HepG2 (cell line): ENCODE measurements around the gene NAPSA. TPM values are rescaled to one million over a fixed set of nuclear protein-coding genes. Genes with fewer than 3 reads are reported as not detected.
A peak's percentile ranks its signal among the peaks of the same experiment; 100 is the strongest.

ENCODE experiments used
- ADNP ChIP-seq: sonication (generic); formaldehyde crosslinking; IDR thresholded peaks from 2 replicates; pipeline ENCODE4 v1.4.0; 2020; ENCODE audit warnings: missing genetic modification reagents
- BORCS8-MEF2B ChIP-seq: sonication (generic); formaldehyde crosslinking; IDR thresholded peaks from 2 replicates; pipeline ENCODE4 v1.8.0; 2022; ENCODE audit warnings: mild to moderate bottlenecking, missing genetic modification reagents
- DNMT1 ChIP-seq: sonication (generic); formaldehyde crosslinking; IDR thresholded peaks from 2 replicates; pipeline ENCODE4 v1.5.1; 2020; ENCODE audit warnings: mild to moderate bottlenecking, missing genetic modification reagents
- E2F1 ChIP-seq: sonication (generic); formaldehyde crosslinking; IDR thresholded peaks from 2 replicates; pipeline ENCODE4 v1.5.0; 2020; ENCODE audit warnings: missing genetic modification reagents
- GATA4 ChIP-seq: sonication (generic); IDR thresholded peaks from 2 replicates; pipeline ENCODE4 v1.6.1; 2016; ENCODE audit warnings: antibody characterized with exemption, low read depth, borderline replicate concordance
- MAZ ChIP-seq, 2 experiments: sonication (generic) in 1 of 2; formaldehyde crosslinking in 1 of 2; IDR thresholded peaks; 2 replicates each; pipeline versions ENCODE4 v1.5.0 to v1.6.1; 2012 to 2020; ENCODE audit warnings: low read depth in 2 of 2, mild to moderate bottlenecking in 2 of 2, borderline replicate concordance in 1 of 2, improper control_type of control experiment in 1 of 2, low read length in 1 of 2, missing genetic modification reagents in 1 of 2, moderate library complexity in 1 of 2
- MIXL1 ChIP-seq: IDR thresholded peaks from 2 replicates; pipeline ENCODE4 v1.6.1; 2016
- PRDM10 ChIP-seq: sonication (generic); formaldehyde crosslinking; IDR thresholded peaks from 2 replicates; pipeline ENCODE4 v1.4.0; 2020; ENCODE audit warnings: low read depth, missing genetic modification reagents
- SPEN ChIP-seq: sonication (generic); formaldehyde crosslinking; IDR thresholded peaks from 2 replicates; pipeline ENCODE4 v1.5.1; 2020; ENCODE audit warnings: low read depth, mild to moderate bottlenecking, missing genetic modification reagents
- ZBTB10 ChIP-seq: sonication (generic); formaldehyde crosslinking; IDR thresholded peaks from 2 replicates; pipeline ENCODE4 v1.4.0; 2020; ENCODE audit warnings: missing genetic modification reagents, borderline replicate concordance
- ZFP36L1 ChIP-seq: sonication (generic); formaldehyde crosslinking; IDR thresholded peaks from 2 replicates; pipeline ENCODE4 v1.8.0; 2022; ENCODE audit warnings: mild to moderate bottlenecking, missing genetic modification reagents, moderate library complexity
- ZNF121 ChIP-seq: sonication (generic); formaldehyde crosslinking; IDR thresholded peaks from 2 replicates; pipeline ENCODE4 v1.5.0; 2020; ENCODE audit warnings: mild to moderate bottlenecking, missing genetic modification reagents
- ZNF567 ChIP-seq: sonication (generic); formaldehyde crosslinking; IDR thresholded peaks from 2 replicates; pipeline ENCODE4 v1.8.1; 2023; ENCODE audit warnings: mild to moderate bottlenecking, missing genetic modification reagents, borderline replicate concordance
- ZNF687 ChIP-seq: sonication (generic); formaldehyde crosslinking; IDR thresholded peaks from 2 replicates; pipeline ENCODE4 v1.5.1; 2020; ENCODE audit warnings: mild to moderate bottlenecking, missing genetic modification reagents, moderate library complexity
- ZNF788 ChIP-seq: sonication (generic); formaldehyde crosslinking; IDR thresholded peaks from 2 replicates; pipeline ENCODE4 v1.5.0; 2020; ENCODE audit warnings: mild to moderate bottlenecking, missing genetic modification reagents, borderline replicate concordance
- polyA plus RNA-seq, 8 experiments: library from polyadenylated mRNA; depleted of rRNA in 3 of 8; stranded (reverse) in 7 of 8; unstranded in 1 of 8; fragments of >200 nt; fragmentation: Illumina TruSeq in 4 of 8; extraction: Trizol in 4 of 8; gene quantifications; 2 replicates each; pipeline versions ENCODE4 v1.2.1 to v1.2.3, GENCODE V29; 2011 to 2016; ENCODE audit warnings: low read depth in 4 of 8, missing spikeins in 1 of 8, mixed read lengths in 1 of 8; ENCODE audit not compliant: insufficient read depth in 1 of 8
- total RNA-seq, 5 experiments: library from RNA; depleted of rRNA; stranded (reverse); fragments of >200 nt; fragmentation: Illumina TruSeq; extraction: Trizol; gene quantifications; 2 replicates each; pipeline ENCODE4 v1.2.3, GENCODE V29; 2016; ENCODE audit warnings: low read depth in 1 of 5

Gene NAPSA
- total and polyA plus RNA-seq, 2 of the 13 experiments (the other 11 are each of a cell fraction or from before 2014, with no cell fraction given), result not detected

GRCh38 chr19:50329146-50329925, 36.1 kb downstream of the NAPSA start, which contains the start of gene KCNC3 (continued):
- TF ChIP-seq PRDM10 (CRISPR knock-in tag) (peak; percentile 20; the same call in 1 of the 2 replicates), GATA4 (peak; percentile 59; the same call in 1 of the 2 replicates), ADNP (CRISPR knock-in tag) (no peak), SPEN (CRISPR knock-in tag) (peak; percentile 72; the same call in 1 of the 2 replicates), E2F1 (CRISPR knock-in tag) (peak; percentile 54; the same call in 1 of the 2 replicates), MIXL1 (0 out of 2 replicates have a peak, but pooled peaks have one; percentile 2), MAZ (IDR thresholded peaks at IDR 0.05; ENCODE audit: borderline replicate concordance, low read depth, low read length) (peak; percentile 90), MAZ (CRISPR knock-in tag; IDR thresholded peaks at IDR 0.05; ENCODE audit: low read depth) (0 out of 2 replicates have a peak, but pooled peaks have one; percentile 39), ZBTB10 (CRISPR knock-in tag) (no peak), ZFP36L1 (peak; percentile 28; the same call in 1 of the 2 replicates), ZNF788 (peak; percentile 44; the same call in 1 of the 2 replicates), ZNF687 (CRISPR knock-in tag) (peak; percentile 58), BORCS8-MEF2B (peak; percentile 54), DNMT1 (no peak), ZNF121 (CRISPR knock-in tag) (0 out of 2 replicates have a peak, but pooled peaks have one; percentile 35), ZNF567 (CRISPR knock-in tag) (peak; percentile 69; the same call in 1 of the 2 replicates)
